NCI-H510A treated with DMSO at 0.1 percent for 48 hours (cell line): ENCODE results near the gene STK11.
A peak's percentile ranks its signal among the peaks of the same experiment; 100 is the strongest.

ENCODE experiments used
- DNase-seq: peaks from one replicate; lab custom pipeline; 2025; lab: John Stamatoyannopoulos, UW

Gene STK11

GRCh38 chr19:1211494-1212234 lies 6.1 kb downstream of the STK11 start:
- no peak for DNase-seq

GRCh38 chr19:1213391-1214286 lies 8.1 kb downstream of the STK11 start:
- peak; percentile 75 for DNase-seq

- no peak for DNase-seq
Observed at GRCh38 chr19:1214299-1214861, 8.8 kb downstream of the STK11 start.

GRCh38 chr19:1214862-1215731 lies 9.5 kb downstream of the STK11 start:
- DNase-seq, result no peak

- no peak for DNase-seq
Observed at GRCh38 chr19:1216756-1217155, 11.2 kb downstream of the STK11 start.

GRCh38 chr19:1217366-1217765 lies 11.8 kb downstream of the STK11 start:
- no peak for DNase-seq

- DNase-seq, result no peak
Observed at GRCh38 chr19:1218751-1219567, 13.4 kb downstream of the STK11 start.

- DNase-seq, result no peak
Observed at GRCh38 chr19:1219786-1220476, 14.4 kb downstream of the STK11 start.

- DNase-seq, result no peak
Observed at GRCh38 chr19:1220477-1220930, 14.9 kb downstream of the STK11 start.

GRCh38 chr19:1220976-1221903 lies 15.7 kb downstream of the STK11 start:
- no peak for DNase-seq

GRCh38 chr19:1221904-1222255 lies 16.3 kb downstream of the STK11 start:
- no peak for DNase-seq

GRCh38 chr19:1222394-1222793 lies 16.8 kb downstream of the STK11 start:
- DNase-seq, result no peak

GRCh38 chr19:1223018-1223855 lies 17.7 kb downstream of the STK11 start:
- no peak for DNase-seq

GRCh38 chr19:1224047-1224825 lies 18.7 kb downstream of the STK11 start:
- DNase-seq, result no peak

GRCh38 chr19:1224847-1225246 lies 19.3 kb downstream of the STK11 start:
- no peak for DNase-seq

- no peak for DNase-seq
Observed at GRCh38 chr19:1225440-1226226, 20.1 kb downstream of the STK11 start.

- no peak for DNase-seq
Observed at GRCh38 chr19:1226227-1226518, 20.6 kb downstream of the STK11 start.
